Measurements from ENCODE around the gene JADE3.
A peak's percentile ranks its signal among the peaks of the same experiment; 100 is the strongest.
"Not testable (repeated sequence)": the region's sequence is repeated elsewhere in the genome, so short reads cannot be mapped to it uniquely, and the experiment has no call there.

Gene JADE3

DNA sequence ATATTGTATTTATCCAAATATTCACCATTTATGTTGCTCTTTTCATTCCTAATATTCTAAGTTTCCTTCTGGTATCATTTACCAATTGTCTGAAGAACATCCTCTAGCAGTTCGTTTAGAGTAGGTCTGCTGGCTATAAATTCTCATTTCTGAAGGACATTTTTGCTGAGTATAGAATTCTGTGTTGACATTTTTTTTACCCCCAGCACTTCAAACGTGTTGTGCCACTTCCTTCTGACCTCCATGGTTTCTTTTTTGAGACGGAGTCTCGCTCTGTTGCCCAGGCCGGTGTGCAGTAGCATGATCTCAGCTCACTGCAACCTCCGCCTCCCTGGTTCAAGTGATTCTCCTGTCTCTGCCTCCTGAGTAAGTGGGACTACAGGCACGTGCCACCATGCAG is 26.4 kb downstream of the JADE3 start:
- DNase-seq, result no peak

DNA sequence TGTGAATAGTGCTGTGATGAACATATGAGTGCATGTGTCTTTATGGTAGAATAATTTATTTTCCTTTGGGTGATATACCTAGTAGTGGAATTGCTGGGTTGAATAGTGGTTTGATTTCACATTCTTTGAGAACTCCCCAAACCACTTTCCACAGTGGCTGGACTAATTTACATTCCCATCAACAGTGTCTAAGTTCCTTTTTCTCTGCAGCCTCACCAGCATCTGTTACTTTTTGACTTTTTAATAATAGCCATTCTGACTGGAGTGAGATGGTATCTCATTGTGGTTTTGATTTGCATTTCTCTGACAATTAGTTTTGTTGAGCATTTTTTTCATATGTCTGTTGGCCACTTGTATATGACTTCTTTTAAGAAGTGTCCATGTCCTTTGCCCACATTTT is 29.1 kb downstream of the JADE3 start:
- DNase-seq, result no peak

DNA sequence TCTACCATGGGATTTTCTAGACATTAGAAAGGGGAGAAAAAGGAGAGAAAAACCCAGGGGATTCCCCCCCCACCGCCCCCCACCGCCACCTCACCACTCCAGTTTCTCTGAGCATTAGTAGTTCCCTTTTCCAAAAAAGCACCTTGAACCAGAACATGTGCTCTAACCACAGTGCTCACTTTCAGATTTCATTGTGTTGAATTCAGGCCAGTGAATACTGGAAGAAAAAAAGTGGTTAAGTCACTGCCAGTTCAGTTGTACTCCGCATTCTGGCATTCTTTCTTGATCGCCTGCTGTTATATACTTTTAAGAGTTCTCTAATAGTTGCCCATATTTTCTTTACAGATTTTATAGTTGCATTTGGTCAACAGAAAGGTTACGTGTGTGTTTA is 40.9 kb downstream of the JADE3 start:
- DNase-seq, result no peak

DNA sequence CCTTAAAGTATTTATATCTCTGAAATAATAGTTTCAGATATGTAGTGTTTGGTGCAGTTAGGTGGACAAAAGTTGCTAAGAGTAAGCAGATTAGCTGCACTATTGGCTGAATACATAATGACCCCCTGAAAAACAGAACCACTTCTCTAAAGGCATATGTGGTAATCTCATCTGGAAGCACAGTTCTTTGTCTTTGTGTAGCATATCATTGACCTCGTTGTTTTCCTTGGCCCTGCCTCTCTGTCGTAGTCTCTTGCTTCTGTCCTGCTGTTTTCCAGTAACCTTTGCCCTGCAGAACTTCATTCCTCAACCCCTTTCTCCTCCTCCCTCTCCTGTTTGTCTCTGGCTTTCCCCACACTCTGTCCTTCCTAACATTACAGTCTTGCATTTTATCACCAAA is 41.4 kb downstream of the JADE3 start:
- no peak for DNase-seq

DNA sequence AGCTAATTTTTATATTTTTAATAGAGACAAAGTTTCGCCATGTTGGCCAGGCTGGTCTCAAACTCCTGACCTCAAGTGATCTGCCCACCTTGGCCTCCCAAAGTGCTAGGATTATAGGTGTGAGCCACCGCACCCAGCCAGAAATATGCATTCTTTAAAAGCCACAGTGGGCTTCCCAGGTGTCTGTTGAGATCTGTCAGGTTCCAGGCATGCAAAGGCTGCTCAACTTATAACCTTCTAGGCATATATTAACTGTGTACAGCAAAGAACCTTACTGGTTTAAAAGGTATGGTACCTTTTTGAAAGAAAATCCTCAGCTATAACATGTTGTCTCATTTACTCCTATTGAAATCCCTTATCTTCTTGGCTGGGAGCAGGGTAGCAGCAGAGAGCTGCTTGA is 42.5 kb downstream of the JADE3 start:
- no peak for DNase-seq

DNA sequence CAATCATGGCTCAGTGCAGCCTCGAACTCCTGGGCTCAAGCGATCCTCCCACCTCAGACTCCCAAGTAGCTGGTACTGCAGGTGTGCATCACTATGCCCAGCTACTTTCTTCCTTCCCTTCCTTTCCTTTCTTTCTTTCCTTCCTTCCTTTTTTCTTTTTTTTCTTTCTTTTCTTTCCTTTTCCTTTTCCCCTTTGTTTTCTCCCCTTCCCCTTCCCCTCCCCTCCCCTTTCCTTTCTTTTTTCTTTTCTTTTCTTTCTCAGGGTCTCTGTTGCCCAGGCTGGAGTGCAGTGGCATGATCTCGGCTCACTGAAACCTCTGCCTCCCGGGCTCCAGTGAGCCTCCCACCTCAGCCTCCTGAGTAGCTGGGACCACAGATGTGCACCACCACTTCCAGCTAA is 44.4 kb downstream of the JADE3 start:
- not testable (repeated sequence) for DNase-seq

DNA sequence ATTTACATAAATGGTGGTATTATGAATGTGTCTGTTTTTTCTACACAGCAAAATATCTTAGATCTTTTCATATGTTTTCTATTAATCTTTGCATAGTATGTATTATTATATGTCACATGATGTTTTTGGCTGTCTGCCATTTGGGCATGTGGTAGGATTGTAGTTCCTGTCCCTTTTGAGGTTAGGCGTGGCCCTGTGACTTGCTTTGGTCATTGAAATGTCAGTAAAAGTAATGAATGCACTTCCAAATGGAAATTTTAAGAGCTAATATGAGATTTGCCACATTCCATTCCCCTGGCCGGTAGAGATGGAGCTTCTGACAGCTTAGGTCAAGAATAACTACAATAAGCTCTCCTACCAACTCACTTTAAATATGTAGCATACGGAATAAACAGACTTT is 45.1 kb downstream of the JADE3 start:
- DNase-seq, result no peak

DNA sequence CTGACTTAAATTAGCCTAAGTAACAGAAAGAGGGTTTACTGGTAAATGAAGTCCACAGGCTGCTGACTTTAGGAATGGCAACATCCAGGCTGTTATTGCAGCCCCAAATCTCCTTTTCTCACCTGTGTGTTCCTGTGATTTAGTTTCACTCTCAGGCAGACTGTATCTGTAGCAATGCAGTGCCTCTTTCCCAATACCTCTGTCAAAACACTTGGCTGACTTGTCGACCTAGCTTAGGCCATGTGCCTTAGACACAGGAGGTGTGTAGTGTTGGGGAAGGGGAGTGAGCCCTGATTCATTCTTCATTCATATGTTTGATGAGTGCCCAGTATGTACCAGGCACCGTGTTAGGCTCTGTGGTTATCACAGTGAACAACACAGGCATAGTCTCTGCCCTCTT is 46.9 kb downstream of the JADE3 start:
- no peak for DNase-seq

DNA sequence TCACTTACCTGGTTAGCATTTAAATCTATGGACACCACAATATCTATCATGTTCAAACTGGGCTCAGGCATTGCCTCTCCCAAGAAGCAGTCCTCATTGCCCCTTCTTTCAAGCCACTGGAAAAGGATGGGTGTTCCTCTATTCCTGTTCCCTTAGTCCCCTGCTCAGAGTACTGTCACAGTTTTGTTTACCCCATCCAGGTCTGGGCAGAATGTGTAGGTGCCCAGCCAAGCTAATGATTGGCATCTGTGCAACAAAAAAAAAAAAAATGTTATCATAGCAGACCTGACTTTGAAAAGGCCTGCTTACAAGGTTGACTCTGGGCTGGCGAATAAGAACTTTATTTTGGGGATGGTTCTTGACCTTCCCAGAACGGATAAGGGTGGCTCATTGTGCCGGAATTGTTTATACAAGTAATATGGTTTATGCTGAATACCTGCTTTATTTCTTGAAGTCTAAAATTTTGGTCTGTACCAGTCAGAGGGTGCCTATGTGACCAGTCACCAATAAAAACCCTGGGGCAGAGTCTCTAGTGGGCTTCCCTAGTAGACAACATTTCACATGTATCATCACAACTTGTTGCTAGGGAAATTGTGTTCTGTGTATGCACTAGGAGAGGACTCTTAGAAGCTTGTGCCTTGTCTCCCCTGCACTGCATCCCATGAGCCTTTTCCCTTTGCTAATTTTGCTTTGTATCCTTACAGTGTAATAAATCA is 47.9 kb downstream of the JADE3 start:
- no peak for DNase-seq

DNA sequence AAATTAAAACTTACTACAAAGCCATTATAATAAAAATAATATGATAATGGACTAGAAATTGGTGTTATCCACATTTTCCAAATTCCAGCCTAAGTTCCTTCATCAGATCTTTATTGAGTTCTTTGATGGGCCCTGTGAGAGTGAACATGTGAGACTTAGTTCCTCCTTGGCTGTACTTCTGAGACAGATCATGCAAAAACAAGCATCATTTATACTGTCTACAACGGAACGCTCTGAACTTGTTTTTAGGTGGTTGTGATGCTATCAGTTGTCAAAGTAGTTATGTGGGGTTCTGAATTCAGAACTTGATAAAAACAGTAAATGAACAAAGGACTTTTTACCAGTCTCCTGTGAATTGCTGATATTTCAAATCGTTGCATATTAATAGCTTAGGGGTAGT is 48.9 kb downstream of the JADE3 start:
- no peak for DNase-seq

DNA sequence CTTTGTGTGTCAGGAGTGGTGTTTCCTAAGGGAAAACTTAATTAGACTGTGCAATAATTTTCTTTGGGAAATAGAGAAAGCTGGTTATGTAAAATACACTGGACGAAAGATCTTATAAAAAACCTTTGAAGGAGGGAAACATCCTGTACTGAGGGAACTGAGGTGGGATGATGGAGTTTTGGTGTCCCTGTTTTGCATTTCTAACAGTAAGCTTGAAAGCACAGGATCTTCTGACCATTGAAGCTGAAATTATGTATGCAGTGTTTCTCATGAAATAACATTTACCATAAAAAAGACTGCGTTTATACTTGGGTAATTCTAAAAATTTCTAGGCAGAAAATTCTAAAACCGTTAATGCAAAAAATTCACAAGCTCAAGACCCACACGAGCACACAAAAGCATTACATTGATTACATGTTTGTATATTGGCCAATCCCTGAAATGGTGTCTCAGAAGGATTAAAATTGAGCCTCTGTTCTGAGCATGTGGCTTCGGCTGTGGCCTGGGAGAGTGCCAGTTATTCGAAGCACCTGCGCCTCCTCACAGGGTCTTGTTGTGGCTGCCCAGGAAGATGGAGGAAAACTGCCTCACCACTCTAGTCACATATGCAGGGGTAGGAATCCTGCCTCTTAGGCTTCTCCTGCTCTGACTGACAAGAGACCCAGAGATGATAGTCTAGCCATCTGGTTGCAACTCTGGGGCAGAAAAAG is 49.5 kb downstream of the JADE3 start:
- no peak for DNase-seq

DNA sequence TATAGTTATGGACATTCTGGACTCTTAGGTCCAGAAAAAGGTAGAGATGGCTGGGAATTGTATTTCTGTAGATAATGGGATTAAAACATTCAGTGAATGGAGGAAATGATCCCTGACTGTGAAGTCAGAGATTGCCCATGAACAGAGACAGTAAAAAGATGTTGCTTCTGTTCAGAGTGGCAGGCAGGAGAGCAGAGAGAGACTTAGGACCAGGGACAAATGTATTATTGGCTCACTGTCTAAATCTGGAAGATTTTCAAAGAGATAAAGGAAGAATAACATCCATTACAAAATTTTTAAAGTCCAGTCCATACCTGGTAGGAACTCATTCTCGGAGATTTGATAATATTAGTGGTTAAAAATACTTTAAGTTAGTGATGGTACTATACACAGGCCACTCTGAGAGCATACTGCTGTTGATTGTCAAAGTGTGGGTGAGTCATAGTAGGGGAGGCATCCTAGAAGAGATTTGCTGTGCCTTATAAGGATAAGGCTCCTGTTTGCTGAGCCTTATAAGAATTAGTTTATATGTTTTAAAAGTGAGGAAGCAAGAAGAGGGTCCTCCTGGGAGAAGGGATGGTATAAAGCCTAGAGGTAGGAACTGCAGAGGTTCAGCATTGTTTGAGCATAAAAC is 53.0 kb downstream of the JADE3 start:
- no peak for DNase-seq

DNA sequence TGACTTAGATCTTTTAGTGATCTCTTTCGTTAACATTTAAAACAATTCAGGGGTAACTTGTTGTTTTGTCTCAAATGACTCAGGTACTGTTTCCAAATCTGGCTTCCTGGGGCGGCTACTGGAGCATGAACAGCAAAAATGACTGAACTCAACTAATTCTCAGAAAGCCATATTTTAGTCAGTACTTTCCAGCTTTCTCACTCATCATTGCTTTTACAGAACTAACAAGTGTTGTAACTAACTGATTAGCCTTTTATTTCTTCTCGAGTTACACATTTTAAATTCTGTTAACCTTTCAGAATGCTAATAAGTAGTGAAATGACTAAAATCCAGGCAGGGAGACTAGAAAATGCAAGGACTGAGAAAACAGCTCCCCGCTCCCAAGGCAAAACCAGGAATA is 55.3 kb downstream of the JADE3 start:
- DNase-seq, result no peak

DNA sequence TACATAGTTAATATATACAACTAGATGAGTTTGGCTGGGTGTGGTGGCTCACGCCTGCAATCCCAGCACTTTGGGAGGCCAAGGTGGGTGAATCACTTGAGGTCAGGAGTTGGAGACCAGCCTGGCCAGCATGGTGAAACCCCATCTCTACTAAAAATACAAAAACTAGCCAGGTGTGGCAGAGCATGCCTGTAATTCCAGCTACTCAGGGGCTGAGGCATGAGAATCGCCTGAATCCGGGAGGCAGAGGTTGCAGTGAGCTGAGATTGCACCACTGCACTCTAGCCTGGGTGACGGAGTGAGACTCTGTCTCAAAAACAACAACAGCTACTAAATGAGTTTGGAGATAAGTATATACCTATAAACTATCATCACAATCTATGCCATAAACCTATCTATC is 64.8 kb downstream of the JADE3 start:
- DNase-seq, result not testable (repeated sequence)

DNA sequence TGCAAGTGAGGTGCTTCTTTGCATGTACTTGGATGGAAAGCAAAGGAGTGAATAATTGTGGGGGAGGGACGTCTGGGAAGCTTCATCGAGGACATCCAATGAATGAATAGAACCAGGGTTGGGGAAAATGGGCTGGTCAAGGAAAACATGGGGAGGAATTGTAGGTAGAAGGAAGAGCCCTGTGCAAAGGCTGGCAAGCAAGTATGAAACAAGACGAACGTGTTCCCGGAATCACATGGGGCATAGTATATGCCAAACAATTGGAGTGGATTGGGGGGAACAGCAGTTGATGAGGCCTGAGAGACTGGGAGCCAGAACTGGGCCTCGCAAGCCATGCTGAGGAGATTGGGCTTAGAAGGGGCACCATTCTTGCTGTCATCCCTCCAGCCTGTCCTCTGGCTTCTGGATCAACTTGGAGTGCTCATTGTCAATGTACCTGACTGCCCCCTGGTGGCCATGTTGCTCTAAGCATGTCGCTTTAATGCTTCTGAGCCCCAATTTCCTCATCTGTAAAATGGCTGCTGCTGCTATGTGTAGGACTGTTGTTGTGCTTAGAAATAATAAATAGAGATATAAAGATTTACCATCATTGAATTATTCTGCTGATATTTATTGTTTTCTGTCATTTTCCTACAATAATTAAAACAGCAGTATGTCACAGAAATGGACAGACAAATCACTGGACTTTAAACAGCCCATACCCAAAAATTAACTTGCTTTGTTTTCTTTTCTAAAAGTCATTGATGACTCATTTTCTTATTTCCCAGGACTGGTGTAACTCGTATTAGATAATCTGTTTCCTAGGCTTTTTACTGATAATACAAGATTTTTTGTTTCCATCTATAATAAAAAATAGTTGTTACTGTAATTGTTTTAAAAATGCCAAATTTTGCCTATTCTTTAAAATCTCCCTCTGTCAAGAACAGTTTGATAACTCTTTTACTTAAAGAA is 66.4 kb downstream of the JADE3 start:
- peak; percentile 38 for DNase-seq

DNA sequence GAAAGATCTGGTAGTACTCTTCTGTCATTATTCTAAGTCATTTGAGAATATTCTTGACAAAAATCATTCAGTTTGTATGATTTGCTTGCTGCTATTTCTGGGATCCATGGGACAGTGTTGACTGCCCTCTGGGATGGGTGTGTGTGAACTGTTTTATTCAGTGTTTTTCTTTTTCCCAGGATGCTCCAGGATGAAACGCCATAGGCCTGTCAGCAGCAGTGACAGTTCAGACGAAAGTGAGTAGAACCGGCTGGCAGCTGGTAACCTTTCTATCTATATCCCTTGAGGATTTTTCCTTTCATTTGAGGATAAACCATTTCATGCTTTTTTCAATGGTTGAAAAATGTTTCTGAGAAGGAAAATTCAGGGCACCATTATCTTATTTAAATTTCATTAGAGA is 72.5 kb downstream of the JADE3 start:
- DNase-seq, result no peak

DNA sequence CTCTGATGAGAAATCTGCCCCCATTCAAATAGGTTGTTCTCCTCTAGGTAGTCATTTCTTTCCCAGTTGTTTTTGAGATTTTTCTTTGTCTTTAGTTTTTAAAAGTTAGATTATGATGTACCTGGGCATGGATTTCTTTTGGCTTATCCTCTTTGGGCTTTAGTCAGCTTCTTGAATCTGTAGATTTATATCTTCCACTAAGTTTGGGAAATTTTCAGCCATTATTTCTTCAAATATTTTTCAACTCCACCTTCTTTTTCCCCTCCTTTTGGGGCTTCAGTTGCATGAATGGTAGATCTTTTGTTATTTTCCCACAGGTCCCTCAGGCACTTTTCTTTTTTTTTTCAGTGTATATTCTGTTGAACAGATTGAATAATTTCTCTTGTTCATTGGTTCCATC is 77.3 kb downstream of the JADE3 start:
- no peak for DNase-seq

DNA sequence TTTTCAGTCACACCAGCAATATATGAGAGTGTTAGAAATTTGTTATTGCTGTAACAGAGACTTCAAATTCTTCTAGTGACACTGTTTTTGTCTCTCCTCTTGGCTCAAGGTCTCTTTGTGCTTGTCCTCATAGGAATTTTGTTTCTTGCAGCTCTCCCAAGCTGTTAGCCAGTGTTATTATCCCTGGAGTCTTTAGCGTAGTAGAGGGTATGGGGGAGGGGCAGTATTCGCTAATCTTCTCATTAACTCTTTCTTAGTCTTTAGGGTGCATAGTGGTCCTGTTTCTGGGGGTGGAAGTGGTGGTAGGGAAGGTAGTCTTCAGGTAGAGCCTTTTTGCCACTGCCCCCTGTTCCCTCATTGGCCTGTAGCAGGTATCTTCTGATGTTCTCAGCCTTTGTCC is 79.4 kb downstream of the JADE3 start:
- DNase-seq, result no peak

DNA sequence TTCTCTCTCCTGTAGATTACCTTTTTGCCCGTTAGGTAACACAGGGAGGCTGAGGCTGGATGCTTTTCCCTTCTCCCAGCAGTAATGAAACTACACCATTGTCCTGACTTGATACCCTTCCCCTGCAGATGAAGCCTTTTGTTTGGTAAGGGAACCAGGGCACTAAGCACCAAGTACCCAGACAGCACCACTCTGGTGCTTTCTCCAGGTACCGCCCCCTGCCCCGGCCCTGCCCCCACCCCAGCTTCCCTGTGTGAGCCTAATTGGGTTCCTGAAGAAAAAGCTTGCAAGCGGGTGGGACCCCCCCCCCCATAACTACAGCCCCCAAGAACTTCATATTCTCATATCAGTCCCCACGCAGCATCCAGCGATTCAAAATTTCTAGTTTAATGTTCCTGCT is 79.8 kb downstream of the JADE3 start:
- DNase-seq, result no peak

DNA sequence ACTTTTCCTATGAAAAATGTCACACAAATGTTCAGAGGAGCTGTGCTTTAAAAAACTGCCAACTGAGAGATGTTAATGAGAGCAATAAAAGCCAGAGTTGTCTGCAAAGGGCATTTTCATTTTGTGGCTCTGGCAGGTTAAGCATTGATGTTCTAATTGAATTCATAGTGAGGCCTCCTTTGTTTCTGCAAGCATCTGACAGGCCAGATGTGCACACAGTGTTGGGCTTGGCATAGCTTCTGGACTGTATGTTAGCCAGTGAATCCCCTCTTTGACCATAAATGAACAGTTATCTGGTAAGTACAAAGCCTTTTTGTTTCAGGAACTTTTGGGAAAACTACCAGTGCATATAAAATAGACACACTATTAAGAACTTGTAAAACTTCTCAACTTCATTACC is 81.9 kb downstream of the JADE3 start:
- DNase-seq, result no peak

DNA sequence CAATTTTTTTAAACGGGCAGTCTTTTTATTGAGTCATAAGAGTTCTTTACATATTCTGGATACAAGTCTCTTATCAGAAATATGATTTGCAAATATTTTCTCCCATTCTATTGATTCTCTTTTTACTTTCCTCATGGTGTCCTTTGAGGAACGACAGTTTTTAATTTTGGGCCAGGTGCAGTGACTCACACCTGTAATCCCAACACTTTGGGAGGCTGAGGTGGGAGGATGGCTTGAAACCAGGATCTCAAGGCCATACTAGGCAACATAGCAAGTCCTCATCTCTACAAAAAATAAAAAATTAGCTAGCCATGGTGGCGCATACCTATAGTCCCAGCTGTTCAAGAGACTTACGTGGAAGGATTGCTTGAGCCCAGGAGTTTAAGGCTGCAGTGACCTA is 99.9 kb downstream of the JADE3 start:
- DNase-seq, result no peak

DNA sequence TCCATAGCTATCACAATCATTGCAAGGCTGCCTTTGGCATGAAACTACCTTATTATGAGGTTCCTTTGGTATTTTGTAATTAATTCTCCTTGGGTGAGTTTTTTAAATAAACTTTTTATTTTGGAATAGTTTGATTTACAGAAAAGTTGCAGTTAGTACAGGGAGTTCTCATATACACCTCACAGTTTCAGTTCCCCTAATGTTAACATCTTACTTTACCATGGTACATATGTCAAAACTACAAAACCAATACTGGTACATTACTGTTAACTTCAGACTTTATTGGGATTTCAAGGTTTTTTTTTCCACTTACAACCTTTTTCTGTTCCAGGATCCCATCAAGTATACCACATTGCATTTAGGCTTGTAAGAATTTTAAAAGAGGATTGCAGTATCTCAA is 114.0 kb downstream of the JADE3 start:
- no peak for DNase-seq

DNA sequence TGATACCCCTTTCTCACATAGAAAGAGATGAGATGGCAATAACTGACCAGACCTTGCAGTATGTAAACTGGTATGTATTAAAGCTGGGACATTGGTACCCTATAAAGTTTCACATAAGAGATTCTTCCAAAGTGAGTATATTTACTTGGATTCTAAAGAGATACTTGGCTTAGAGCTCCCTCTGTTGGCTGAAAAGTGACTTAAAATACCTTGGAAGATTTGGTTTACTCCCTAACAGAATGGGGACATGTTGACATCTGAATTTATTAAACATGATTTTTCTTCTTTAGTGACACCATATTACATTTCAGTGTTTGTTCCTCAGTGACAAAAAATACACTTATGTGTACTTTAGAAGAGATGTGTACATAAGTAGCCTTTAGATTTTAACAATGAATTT is 118.1 kb downstream of the JADE3 start:
- DNase-seq, result peak; percentile 24
